HepG2 (cell line): Measurements from ENCODE around the gene RPEL1. TPM values are rescaled to one million over a fixed set of nuclear protein-coding genes. Genes with fewer than 3 reads are reported as not detected.

Source experiments
- BCLAF1 ChIP-seq: fragments of 450-650 bp; IDR thresholded peaks from 2 replicates; pipeline ENCODE4 v1.6.1; 2017; ENCODE audit warnings: mild to moderate bottlenecking
- CHD2 ChIP-seq: IDR thresholded peaks from 2 replicates; pipeline ENCODE4 v1.6.1; 2011; ENCODE audit warnings: low read depth, low read length, improper control_type of control experiment
- HOXD1 ChIP-seq: sonication (generic); formaldehyde crosslinking; IDR thresholded peaks from 2 replicates; pipeline ENCODE4 v1.5.0; 2020; ENCODE audit warnings: missing genetic modification reagents
- KLF15 ChIP-seq: sonication (generic); formaldehyde crosslinking; IDR thresholded peaks from 2 replicates; pipeline ENCODE4 v1.8.1; 2023; ENCODE audit warnings: borderline replicate concordance, mild to moderate bottlenecking, inconsistent platforms, missing genetic modification reagents, mixed read lengths
- MTF1 ChIP-seq: sonication (generic); formaldehyde crosslinking; IDR thresholded peaks from 2 replicates; pipeline ENCODE4 v1.5.0; 2020; ENCODE audit warnings: missing genetic modification reagents
- PHF20 ChIP-seq: sonication (generic); formaldehyde crosslinking; IDR thresholded peaks from 2 replicates; pipeline ENCODE4 v1.5.0; 2020; ENCODE audit warnings: mild to moderate bottlenecking, missing genetic modification reagents
- RFXANK ChIP-seq: IDR thresholded peaks from 2 replicates; pipeline ENCODE4 v1.6.1; 2016
- SIX1 ChIP-seq: sonication (generic); formaldehyde crosslinking; IDR thresholded peaks from 2 replicates; pipeline ENCODE4 v1.4.0; 2020; ENCODE audit warnings: missing genetic modification reagents, borderline replicate concordance
- SRF ChIP-seq: IDR thresholded peaks from 2 replicates; pipeline ENCODE4 v1.6.1; 2011; ENCODE audit warnings: mild to moderate bottlenecking, low read depth, low read length, moderate library complexity
- ZHX1 ChIP-seq: sonication (generic); formaldehyde crosslinking; IDR thresholded peaks from 2 replicates; pipeline ENCODE4 v1.8.1; 2022; ENCODE audit warnings: low read depth, mild to moderate bottlenecking, missing genetic modification reagents
- ZNF549 ChIP-seq: sonication (generic); formaldehyde crosslinking; IDR thresholded peaks from 2 replicates; pipeline ENCODE4 v1.5.0; 2020; ENCODE audit warnings: missing genetic modification reagents
- ZNF562 ChIP-seq: sonication (generic); formaldehyde crosslinking; IDR thresholded peaks from 2 replicates; pipeline ENCODE4 v1.8.0; 2022; ENCODE audit warnings: missing genetic modification reagents, borderline replicate concordance
- ZNF569 ChIP-seq: sonication (generic); formaldehyde crosslinking; IDR thresholded peaks from 2 replicates; pipeline ENCODE4 v1.5.0; 2020; ENCODE audit warnings: mild to moderate bottlenecking, missing genetic modification reagents, moderate library complexity, borderline replicate concordance
- ZNF605 ChIP-seq: sonication (generic); formaldehyde crosslinking; IDR thresholded peaks from 2 replicates; pipeline ENCODE4 v1.8.0; 2022; ENCODE audit warnings: mild to moderate bottlenecking, missing genetic modification reagents
- ZNF607 ChIP-seq: sonication (generic); formaldehyde crosslinking; IDR thresholded peaks from 2 replicates; pipeline ENCODE4 v1.5.1; 2020; ENCODE audit warnings: missing genetic modification reagents, mild to moderate bottlenecking, borderline replicate concordance
- ZNF619 ChIP-seq: sonication (generic); formaldehyde crosslinking; IDR thresholded peaks from 2 replicates; pipeline ENCODE4 v1.4.0; 2020; ENCODE audit warnings: mild to moderate bottlenecking, missing genetic modification reagents
- ZNF772 ChIP-seq: sonication (generic); formaldehyde crosslinking; IDR thresholded peaks from 2 replicates; pipeline ENCODE4 v1.5.0; 2020; ENCODE audit warnings: mild to moderate bottlenecking, missing genetic modification reagents
- ZNF788 ChIP-seq: sonication (generic); formaldehyde crosslinking; IDR thresholded peaks from 2 replicates; pipeline ENCODE4 v1.5.0; 2020; ENCODE audit warnings: mild to moderate bottlenecking, missing genetic modification reagents, borderline replicate concordance
- ZNF790 ChIP-seq: sonication (generic); formaldehyde crosslinking; IDR thresholded peaks from 2 replicates; pipeline ENCODE4 v1.8.0; 2022; ENCODE audit warnings: missing genetic modification reagents, mild to moderate bottlenecking, borderline replicate concordance
- ZSCAN30 ChIP-seq: sonication (generic); formaldehyde crosslinking; IDR thresholded peaks from 2 replicates; pipeline ENCODE4 v1.5.0; 2020; ENCODE audit warnings: mild to moderate bottlenecking, missing genetic modification reagents
- polyA plus RNA-seq, 8 experiments: library from polyadenylated mRNA; depleted of rRNA in 3 of 8; stranded (reverse) in 7 of 8; unstranded in 1 of 8; fragments of >200 nt; fragmentation: Illumina TruSeq in 4 of 8; extraction: Trizol in 4 of 8; gene quantifications; 2 replicates each; pipeline versions ENCODE4 v1.2.1 to v1.2.3, GENCODE V29; 2011 to 2016; ENCODE audit warnings: low read depth in 4 of 8, missing spikeins in 1 of 8, mixed read lengths in 1 of 8; ENCODE audit not compliant: insufficient read depth in 1 of 8
- total RNA-seq, 5 experiments: library from RNA; depleted of rRNA; stranded (reverse); fragments of >200 nt; fragmentation: Illumina TruSeq; extraction: Trizol; gene quantifications; 2 replicates each; pipeline ENCODE4 v1.2.3, GENCODE V29; 2016; ENCODE audit warnings: low read depth in 1 of 5
- TF ChIP-seq, protein P1 (sequence below): sonication (generic); formaldehyde crosslinking; IDR thresholded peaks from 2 replicates; pipeline ENCODE4 v1.4.0; 2020; ENCODE audit warnings: mild to moderate bottlenecking, missing genetic modification reagents
- TF ChIP-seq, protein P2 (sequence below): sonication (generic); formaldehyde crosslinking; IDR thresholded peaks from 2 replicates; pipeline ENCODE4 v1.4.0; 2020; ENCODE audit warnings: missing genetic modification reagents

RPEL1 gene
- total and polyA plus RNA-seq, 2 of the 13 experiments (the other 11 are each of a cell fraction or from before 2014, with no cell fraction given) = 0.04 to 0.07 TPM

GRCh38 chr10:103265717-103266329, 20.1 kb downstream of the RPEL1 start (continued):
- TF ChIP-seq BCLAF1 = no peak
- TF ChIP-seq RFXANK (CRISPR knock-in tag) = peak; percentile 89; the same call in 1 of the 2 replicates
- 0 out of 2 replicates have a peak, but pooled peaks have one; percentile 53 for TF ChIP-seq HOXD1
- TF ChIP-seq ZNF788 (CRISPR knock-in tag) = no peak
- TF ChIP-seq KLF15 (CRISPR knock-in tag) = no peak
- peak; percentile 72; the same call in 1 of the 2 replicates for TF ChIP-seq ZNF607
- no peak for TF ChIP-seq ZNF569 (CRISPR knock-in tag)
- TF ChIP-seq SIX1 (CRISPR knock-in tag) = peak; percentile 59; the same call in 1 of the 2 replicates
- TF ChIP-seq ZNF562 (CRISPR knock-in tag) = no peak
- no peak for TF ChIP-seq CHD2
- no peak for TF ChIP-seq SRF
- TF ChIP-seq, protein P1, sequence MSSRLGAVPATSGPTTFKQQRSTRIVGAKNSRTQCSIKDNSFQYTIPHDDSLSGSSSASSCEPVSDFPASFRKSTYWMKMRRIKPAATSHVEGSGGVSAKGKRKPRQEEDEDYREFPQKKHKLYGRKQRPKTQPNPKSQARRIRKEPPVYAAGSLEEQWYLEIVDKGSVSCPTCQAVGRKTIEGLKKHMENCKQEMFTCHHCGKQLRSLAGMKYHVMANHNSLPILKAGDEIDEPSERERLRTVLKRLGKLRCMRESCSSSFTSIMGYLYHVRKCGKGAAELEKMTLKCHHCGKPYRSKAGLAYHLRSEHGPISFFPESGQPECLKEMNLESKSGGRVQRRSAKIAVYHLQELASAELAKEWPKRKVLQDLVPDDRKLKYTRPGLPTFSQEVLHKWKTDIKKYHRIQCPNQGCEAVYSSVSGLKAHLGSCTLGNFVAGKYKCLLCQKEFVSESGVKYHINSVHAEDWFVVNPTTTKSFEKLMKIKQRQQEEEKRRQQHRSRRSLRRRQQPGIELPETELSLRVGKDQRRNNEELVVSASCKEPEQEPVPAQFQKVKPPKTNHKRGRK (CRISPR knock-in tag) = no peak
- peak; percentile 79; the same call in 1 of the 2 replicates for TF ChIP-seq ZNF605 (CRISPR knock-in tag)
- TF ChIP-seq ZNF772 (CRISPR knock-in tag) = no peak
- TF ChIP-seq, protein P2, sequence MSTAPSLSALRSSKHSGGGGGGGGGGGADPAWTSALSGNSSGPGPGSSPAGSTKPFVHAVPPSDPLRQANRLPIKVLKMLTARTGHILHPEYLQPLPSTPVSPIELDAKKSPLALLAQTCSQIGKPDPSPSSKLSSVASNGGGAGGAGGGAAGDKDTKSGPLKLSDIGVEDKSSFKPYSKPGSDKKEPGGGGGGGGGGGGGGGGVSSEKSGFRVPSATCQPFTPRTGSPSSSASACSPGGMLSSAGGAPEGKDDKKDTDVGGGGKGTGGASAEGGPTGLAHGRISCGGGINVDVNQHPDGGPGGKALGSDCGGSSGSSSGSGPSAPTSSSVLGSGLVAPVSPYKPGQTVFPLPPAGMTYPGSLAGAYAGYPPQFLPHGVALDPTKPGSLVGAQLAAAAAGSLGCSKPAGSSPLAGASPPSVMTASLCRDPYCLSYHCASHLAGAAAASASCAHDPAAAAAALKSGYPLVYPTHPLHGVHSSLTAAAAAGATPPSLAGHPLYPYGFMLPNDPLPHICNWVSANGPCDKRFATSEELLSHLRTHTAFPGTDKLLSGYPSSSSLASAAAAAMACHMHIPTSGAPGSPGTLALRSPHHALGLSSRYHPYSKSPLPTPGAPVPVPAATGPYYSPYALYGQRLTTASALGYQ (CRISPR knock-in tag) = no peak; the same call in 1 of the 2 replicates
- TF ChIP-seq ZNF549 (CRISPR knock-in tag) = no peak
- TF ChIP-seq ZHX1 (CRISPR knock-in tag) = no peak
- TF ChIP-seq ZSCAN30 (CRISPR knock-in tag) = peak; percentile 61; the same call in 1 of the 2 replicates
- TF ChIP-seq ZNF619 = no peak
- 0 out of 2 replicates have a peak, but pooled peaks have one; percentile 42 for TF ChIP-seq ZNF790 (CRISPR knock-in tag)
- peak; percentile 88 for TF ChIP-seq MTF1
- 0 out of 2 replicates have a peak, but pooled peaks have one; percentile 24 for TF ChIP-seq PHF20 (CRISPR knock-in tag)
